ENCODE results near the gene NSL1.

NSL1 gene

GRCh38 chr1:212703991-212704564 is 87.5 kb downstream of the NSL1 start:
- Histone ChIP-seq H2AFZ (ENCODE audit: insufficient read depth, low read length, poor library complexity) (no peak overlapping the region), H3K27ac (ENCODE audit: low read depth, low read length) (no peak overlapping the region), H3K36me3 (ENCODE audit: control insufficient read depth in 1 of 2, insufficient read depth in 2 of 2, low read length in 2 of 2) (no peaks in the 10 kb centered on the region), H3K4me2 (ENCODE audit: low read length) (no peak overlapping the region), H4K8ac (ENCODE audit: low read depth, low read length) (no peak overlapping the region), H2BK12ac (ENCODE audit: low read length) (no peak overlapping the region), H4K91ac (ENCODE audit: low read depth, low read length) (no peak overlapping the region), H2AK5ac (ENCODE audit: low read length) (no peak overlapping the region), H3K4ac (ENCODE audit: low read depth, low read length) (no peak overlapping the region), H3K79me1 (ENCODE audit: low read length) (no peaks in the 10 kb centered on the region), H3K27me3 (ENCODE audit: insufficient read depth, low read length) (peaks cover 26% of the 10 kb centered on the region), H2BK120ac (ENCODE audit: insufficient read depth, low read length, poor library complexity) (no peak overlapping the region), H3K18ac (ENCODE audit: low read length) (no peak overlapping the region), H3K4me3 (ENCODE audit: low read depth, low read length) (no peak overlapping the region), H3K79me2 (ENCODE audit: control insufficient read depth, insufficient read depth, low read length, poor library complexity) (no peaks in the 10 kb centered on the region), H2BK5ac (ENCODE audit: low read depth, low read length, poor library complexity) (no peak overlapping the region), H3K4me1 (ENCODE audit: control insufficient read depth in 1 of 2, insufficient read depth in 2 of 2, low read length in 2 of 2) (peaks cover 9 to 10% of the 10 kb centered on the region in 2 experiments), H3K23ac (ENCODE audit: low read length) (no peak overlapping the region), H3K9ac (ENCODE audit: low read length) (no peak overlapping the region), H3K9me3 (ENCODE audit: insufficient read depth, low read depth, low read length) (no peaks in the 10 kb centered on the region), H3K14ac (ENCODE audit: low read length) (no peak overlapping the region), H4K12ac (ENCODE audit: low read depth, low read length) (no peak overlapping the region)
- WGBS (ENCODE audit: extremely low coverage, insufficient coverage, insufficient read length) = no CpG with 5 or more reads among the region's 9 CpGs
- DNase-seq = no peak

- peaks cover 13 to 14% of the 10 kb centered on the region in 2 experiments for H3K4me1 ChIP-seq (ENCODE audit: control insufficient read depth in 1 of 2, insufficient read depth in 2 of 2, low read length in 2 of 2)
- H2BK12ac ChIP-seq (ENCODE audit: low read length) = no peak overlapping the region
- H4K12ac ChIP-seq (ENCODE audit: low read depth, low read length) = no peak overlapping the region
- H3K18ac ChIP-seq (ENCODE audit: low read length) = no peak overlapping the region
- H3K79me2 ChIP-seq (ENCODE audit: control insufficient read depth, insufficient read depth, low read length, poor library complexity) = no peaks in the 10 kb centered on the region
- H3K9me3 ChIP-seq (ENCODE audit: insufficient read depth, low read depth, low read length) = peaks cover 3% of the 10 kb centered on the region
- peaks cover 35% of the 10 kb centered on the region for H3K27me3 ChIP-seq (ENCODE audit: insufficient read depth, low read length)
- H3K4ac ChIP-seq (ENCODE audit: low read depth, low read length) = no peak overlapping the region
- no peak overlapping the region for H3K4me2 ChIP-seq (ENCODE audit: low read length)
- H4K91ac ChIP-seq (ENCODE audit: low read depth, low read length) = no peak overlapping the region
- H4K8ac ChIP-seq (ENCODE audit: low read depth, low read length) = no peak overlapping the region
- H3K23ac ChIP-seq (ENCODE audit: low read length) = no peak overlapping the region
- no peak overlapping the region for H3K27ac ChIP-seq (ENCODE audit: low read depth, low read length)
- no peaks in the 10 kb centered on the region for H3K79me1 ChIP-seq (ENCODE audit: low read length)
- no peak overlapping the region for H2BK120ac ChIP-seq (ENCODE audit: insufficient read depth, low read length, poor library complexity)
- H3K9ac ChIP-seq (ENCODE audit: low read length) = no peak overlapping the region
- H3K4me3 ChIP-seq (ENCODE audit: low read depth, low read length) = no peak overlapping the region
- H3K36me3 ChIP-seq (ENCODE audit: control insufficient read depth in 1 of 2, insufficient read depth in 2 of 2, low read length in 2 of 2) = no peaks in the 10 kb centered on the region
- H2AFZ ChIP-seq (ENCODE audit: insufficient read depth, low read length, poor library complexity) = no peak overlapping the region
- H2BK5ac ChIP-seq (ENCODE audit: low read depth, low read length, poor library complexity) = no peak overlapping the region
- no peak overlapping the region for H2AK5ac ChIP-seq (ENCODE audit: low read length)
- H3K14ac ChIP-seq (ENCODE audit: low read length) = no peak overlapping the region
- DNase-seq = peak; percentile 70 to 90
- no CpG with 5 or more reads among the region's 1 CpG for WGBS (ENCODE audit: extremely low coverage, insufficient coverage, insufficient read length)
These were observed 88.9 kb downstream of the NSL1 start for GRCh38 chr1:212702672-212703071.

GRCh38 chr1:212701910-212702309 is 89.7 kb downstream of the NSL1 start:
- no peak overlapping the region for H3K23ac ChIP-seq (ENCODE audit: low read length)

GRCh38 chr1:212700892-212701819 is 90.4 kb downstream of the NSL1 start:
- Histone ChIP-seq H4K91ac (ENCODE audit: low read depth, low read length) (no peak overlapping the region), H3K79me1 (ENCODE audit: low read length) (no peaks in the 10 kb centered on the region), H3K27me3 (ENCODE audit: insufficient read depth, low read length) (peaks cover 37% of the 10 kb centered on the region), H3K23ac (ENCODE audit: low read length) (no peak overlapping the region), H3K9ac (ENCODE audit: low read length) (no peak overlapping the region), H2BK120ac (ENCODE audit: insufficient read depth, low read length, poor library complexity) (no peak overlapping the region), H3K27ac (ENCODE audit: low read depth, low read length) (no peak overlapping the region), H3K79me2 (ENCODE audit: control insufficient read depth, insufficient read depth, low read length, poor library complexity) (no peaks in the 10 kb centered on the region), H3K36me3 (ENCODE audit: control insufficient read depth in 1 of 2, insufficient read depth in 2 of 2, low read length in 2 of 2) (no peaks in the 10 kb centered on the region), H2AFZ (ENCODE audit: insufficient read depth, low read length, poor library complexity) (no peak overlapping the region), H3K9me3 (ENCODE audit: insufficient read depth, low read depth, low read length) (peaks cover 3% of the 10 kb centered on the region), H3K4me1 (ENCODE audit: control insufficient read depth in 1 of 2, insufficient read depth in 2 of 2, low read length in 2 of 2) (peaks cover 13 to 14% of the 10 kb centered on the region in 2 experiments), H4K12ac (ENCODE audit: low read depth, low read length) (no peak overlapping the region), H2BK5ac (ENCODE audit: low read depth, low read length, poor library complexity) (no peak overlapping the region), H3K4me2 (ENCODE audit: low read length) (peak overlapping the region; percentile 92), H3K18ac (ENCODE audit: low read length) (no peak overlapping the region), H3K4me3 (ENCODE audit: low read depth, low read length) (no peak overlapping the region), H4K8ac (ENCODE audit: low read depth, low read length) (no peak overlapping the region), H3K14ac (ENCODE audit: low read length) (no peak overlapping the region), H2BK12ac (ENCODE audit: low read length) (no peak overlapping the region), H2AK5ac (ENCODE audit: low read length) (no peak overlapping the region), H3K4ac (ENCODE audit: low read depth, low read length) (no peak overlapping the region)
- DNase-seq = peak; percentile 89 to 92
- WGBS (ENCODE audit: extremely low coverage, insufficient coverage, insufficient read length) = no CpG with 5 or more reads among the region's 27 CpGs

More at GRCh38 chr1:212701910-212702309, 89.7 kb downstream of the NSL1 start:
- H3K36me3 ChIP-seq (ENCODE audit: control insufficient read depth in 1 of 2, insufficient read depth in 2 of 2, low read length in 2 of 2) = no peaks in the 10 kb centered on the region
- no peaks in the 10 kb centered on the region for H3K79me1 ChIP-seq (ENCODE audit: low read length)
- no peak overlapping the region for H4K91ac ChIP-seq (ENCODE audit: low read depth, low read length)
- WGBS (ENCODE audit: extremely low coverage, insufficient coverage, insufficient read length) = no CpG with 5 or more reads among the region's 1 CpG
- H3K27ac ChIP-seq (ENCODE audit: low read depth, low read length) = no peak overlapping the region
- H3K18ac ChIP-seq (ENCODE audit: low read length) = no peak overlapping the region
- H3K14ac ChIP-seq (ENCODE audit: low read length) = no peak overlapping the region
- H2AFZ ChIP-seq (ENCODE audit: insufficient read depth, low read length, poor library complexity) = no peak overlapping the region
- no peak overlapping the region for H4K8ac ChIP-seq (ENCODE audit: low read depth, low read length)
- H2AK5ac ChIP-seq (ENCODE audit: low read length) = no peak overlapping the region
- H3K4ac ChIP-seq (ENCODE audit: low read depth, low read length) = no peak overlapping the region
- H4K12ac ChIP-seq (ENCODE audit: low read depth, low read length) = no peak overlapping the region
- H3K9me3 ChIP-seq (ENCODE audit: insufficient read depth, low read depth, low read length) = peaks cover 3% of the 10 kb centered on the region
- no peak overlapping the region for H3K9ac ChIP-seq (ENCODE audit: low read length)
- DNase-seq = peak; percentile 61 to 70
- peaks cover 13 to 14% of the 10 kb centered on the region in 2 experiments for H3K4me1 ChIP-seq (ENCODE audit: control insufficient read depth in 1 of 2, insufficient read depth in 2 of 2, low read length in 2 of 2)
- H3K4me2 ChIP-seq (ENCODE audit: low read length) = no peak overlapping the region
- no peak overlapping the region for H2BK12ac ChIP-seq (ENCODE audit: low read length)
- H2BK120ac ChIP-seq (ENCODE audit: insufficient read depth, low read length, poor library complexity) = no peak overlapping the region
- H3K27me3 ChIP-seq (ENCODE audit: insufficient read depth, low read length) = peaks cover 37% of the 10 kb centered on the region
- H2BK5ac ChIP-seq (ENCODE audit: low read depth, low read length, poor library complexity) = no peak overlapping the region
- H3K4me3 ChIP-seq (ENCODE audit: low read depth, low read length) = no peak overlapping the region
- no peaks in the 10 kb centered on the region for H3K79me2 ChIP-seq (ENCODE audit: control insufficient read depth, insufficient read depth, low read length, poor library complexity)
